Gastroesophageal sphincter (tissue), 3 donors: ENCODE results near the gene HS3ST5.

Experiments used
- POLR2A ChIP-seq, 2 donors: fragments of 450-650 bp; IDR thresholded peaks; one replicate each; pipeline ENCODE4 v1.6.1; 2017; ENCODE audit warnings: antibody characterized with exemption in 2 of 2, mild to moderate bottlenecking in 2 of 2, moderate library complexity in 1 of 2
- TF ChIP-seq, protein P1 (sequence below), 4 experiments: fragments of 200-600 bp in 2 of 4; fragments of 450-650 bp in 2 of 4; sonication (generic) in 1 of 4; IDR thresholded peaks; one replicate each; pipeline ENCODE4 v1.5.1; 2017 to 2019; ENCODE audit warnings: antibody characterized with exemption in 4 of 4, mild to moderate bottlenecking in 2 of 4, moderate library complexity in 2 of 4

DNA sequence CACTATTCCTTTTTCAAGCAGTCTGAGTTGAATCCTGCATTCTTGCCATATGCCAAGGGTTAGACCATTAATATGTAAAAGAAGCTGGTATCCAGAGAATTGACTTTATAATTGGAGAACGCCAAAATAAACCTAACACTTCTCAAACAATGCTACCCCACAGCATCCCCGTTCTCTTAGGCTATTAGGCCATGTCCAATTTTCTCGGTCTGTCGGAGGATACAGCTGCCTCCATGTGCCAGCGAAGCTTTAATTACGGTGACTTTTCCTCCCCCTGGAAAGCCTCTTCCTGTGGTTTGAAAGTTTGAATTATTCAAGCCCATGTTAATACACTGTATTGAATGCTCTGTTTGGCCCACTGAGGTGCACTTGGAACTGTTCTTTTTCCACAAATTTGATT lies 60.5 kb downstream of the HS3ST5 start:
- TF ChIP-seq, protein P1, sequence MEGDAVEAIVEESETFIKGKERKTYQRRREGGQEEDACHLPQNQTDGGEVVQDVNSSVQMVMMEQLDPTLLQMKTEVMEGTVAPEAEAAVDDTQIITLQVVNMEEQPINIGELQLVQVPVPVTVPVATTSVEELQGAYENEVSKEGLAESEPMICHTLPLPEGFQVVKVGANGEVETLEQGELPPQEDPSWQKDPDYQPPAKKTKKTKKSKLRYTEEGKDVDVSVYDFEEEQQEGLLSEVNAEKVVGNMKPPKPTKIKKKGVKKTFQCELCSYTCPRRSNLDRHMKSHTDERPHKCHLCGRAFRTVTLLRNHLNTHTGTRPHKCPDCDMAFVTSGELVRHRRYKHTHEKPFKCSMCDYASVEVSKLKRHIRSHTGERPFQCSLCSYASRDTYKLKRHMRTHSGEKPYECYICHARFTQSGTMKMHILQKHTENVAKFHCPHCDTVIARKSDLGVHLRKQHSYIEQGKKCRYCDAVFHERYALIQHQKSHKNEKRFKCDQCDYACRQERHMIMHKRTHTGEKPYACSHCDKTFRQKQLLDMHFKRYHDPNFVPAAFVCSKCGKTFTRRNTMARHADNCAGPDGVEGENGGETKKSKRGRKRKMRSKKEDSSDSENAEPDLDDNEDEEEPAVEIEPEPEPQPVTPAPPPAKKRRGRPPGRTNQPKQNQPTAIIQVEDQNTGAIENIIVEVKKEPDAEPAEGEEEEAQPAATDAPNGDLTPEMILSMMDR (IDR thresholded peaks at IDR 0.05), result no peak
- TF ChIP-seq POLR2A (IDR thresholded peaks at IDR 0.05), result no peak
